ENCODE data around the gene HOXA6. TPM values are rescaled to one million over a fixed set of nuclear protein-coding genes. Genes with fewer than 3 reads are reported as not detected.

Gene HOXA6
- total RNA-seq (2022; extraction: Qiagen RNA extraction): 1.5 to 2.2 TPM (median 1.8 TPM) in 5 replicates

DNA sequence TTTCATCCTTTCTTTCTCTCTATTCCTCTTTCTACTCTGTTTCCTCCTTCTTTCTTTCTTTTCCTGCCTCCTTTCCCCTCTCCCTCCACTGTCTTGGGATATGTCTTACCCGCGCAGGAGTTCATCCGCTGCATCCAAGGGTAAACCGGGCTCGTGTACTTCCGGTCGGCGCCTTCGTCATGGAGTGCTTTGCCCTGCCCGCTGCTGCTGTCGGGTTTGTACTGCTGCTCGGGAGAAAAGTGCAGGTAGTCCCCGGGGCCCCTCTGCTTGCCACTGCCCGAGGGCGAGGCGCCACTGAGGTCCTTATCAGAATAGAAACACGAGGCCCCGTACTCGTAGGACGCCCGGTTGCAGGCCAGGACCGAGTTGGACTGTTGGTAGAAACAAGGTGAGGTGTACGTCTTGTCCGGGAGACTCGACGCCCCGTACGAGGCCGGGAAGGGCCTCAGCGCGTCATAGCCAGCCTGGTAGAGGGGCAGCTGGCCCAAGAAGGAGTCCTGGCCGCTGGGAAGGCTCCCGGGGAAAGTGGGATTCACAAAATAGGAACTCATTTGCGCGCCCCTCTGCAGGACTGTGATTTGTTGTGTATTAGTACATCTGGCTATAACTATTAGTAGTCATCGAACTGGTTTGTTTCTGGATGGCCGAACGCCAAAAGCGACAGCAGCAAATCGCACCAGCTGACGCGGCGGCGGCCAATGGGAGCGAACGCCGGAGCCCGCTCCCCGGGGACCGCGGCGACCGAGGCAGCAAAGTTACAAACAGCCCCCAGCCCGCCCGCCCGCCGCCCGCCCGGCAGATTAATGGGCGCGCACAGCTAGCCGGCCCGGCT lies at the start of gene HOXA6:
Gene HOXA6, minus strand, starts transcription at position 576 of the 832 bp plus-strand sequence. Its CDS starts 25 bp downstream, at position 551.

DNA sequence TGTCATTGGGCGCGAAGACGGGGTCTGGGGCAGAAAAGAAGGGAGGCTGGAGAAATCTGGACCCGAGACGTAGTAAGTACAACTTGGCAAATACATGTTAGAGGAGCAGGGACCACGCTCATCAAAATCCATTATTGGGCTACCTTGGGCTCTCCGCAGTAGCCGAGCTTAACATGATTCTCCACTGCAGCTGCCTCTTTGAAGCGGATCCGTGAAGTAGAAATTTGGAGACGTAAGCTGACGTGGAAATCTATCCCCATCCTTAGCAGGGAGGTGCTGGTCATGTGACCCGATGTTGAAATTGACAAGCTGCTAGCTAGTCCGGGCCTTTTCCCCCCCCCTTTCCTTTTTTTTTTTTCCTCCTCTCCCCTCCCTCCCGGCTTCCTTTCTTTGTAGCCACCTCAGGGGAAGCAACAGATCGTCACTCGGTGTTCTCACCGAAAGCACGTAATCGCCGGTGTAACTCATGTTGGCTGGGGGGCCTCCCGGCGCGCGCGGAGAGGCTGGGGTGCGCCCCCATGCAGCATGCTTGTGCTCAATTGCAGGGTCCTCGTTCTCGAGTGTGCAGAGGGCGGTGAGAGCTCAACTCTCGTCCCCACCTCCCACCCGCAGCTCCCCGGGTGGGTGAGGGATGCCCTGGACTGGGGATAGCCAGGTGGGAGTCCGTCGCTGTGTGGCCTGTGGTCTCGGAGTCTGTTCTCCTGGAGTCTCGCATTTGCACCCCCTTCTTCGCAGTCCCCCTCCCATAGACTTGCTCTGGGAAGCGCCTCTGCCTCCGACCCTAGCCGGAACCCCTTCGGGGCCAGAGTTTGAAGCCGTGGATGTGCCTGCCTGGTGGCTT lies 37.7 kb upstream of the HOXA6 start, which contains the start of gene HOXA11:
Gene HOXA11, minus strand, starts transcription at position 220 of the 841 bp plus-strand sequence. Its CDS starts 88 bp downstream, at position 132.

DNA sequence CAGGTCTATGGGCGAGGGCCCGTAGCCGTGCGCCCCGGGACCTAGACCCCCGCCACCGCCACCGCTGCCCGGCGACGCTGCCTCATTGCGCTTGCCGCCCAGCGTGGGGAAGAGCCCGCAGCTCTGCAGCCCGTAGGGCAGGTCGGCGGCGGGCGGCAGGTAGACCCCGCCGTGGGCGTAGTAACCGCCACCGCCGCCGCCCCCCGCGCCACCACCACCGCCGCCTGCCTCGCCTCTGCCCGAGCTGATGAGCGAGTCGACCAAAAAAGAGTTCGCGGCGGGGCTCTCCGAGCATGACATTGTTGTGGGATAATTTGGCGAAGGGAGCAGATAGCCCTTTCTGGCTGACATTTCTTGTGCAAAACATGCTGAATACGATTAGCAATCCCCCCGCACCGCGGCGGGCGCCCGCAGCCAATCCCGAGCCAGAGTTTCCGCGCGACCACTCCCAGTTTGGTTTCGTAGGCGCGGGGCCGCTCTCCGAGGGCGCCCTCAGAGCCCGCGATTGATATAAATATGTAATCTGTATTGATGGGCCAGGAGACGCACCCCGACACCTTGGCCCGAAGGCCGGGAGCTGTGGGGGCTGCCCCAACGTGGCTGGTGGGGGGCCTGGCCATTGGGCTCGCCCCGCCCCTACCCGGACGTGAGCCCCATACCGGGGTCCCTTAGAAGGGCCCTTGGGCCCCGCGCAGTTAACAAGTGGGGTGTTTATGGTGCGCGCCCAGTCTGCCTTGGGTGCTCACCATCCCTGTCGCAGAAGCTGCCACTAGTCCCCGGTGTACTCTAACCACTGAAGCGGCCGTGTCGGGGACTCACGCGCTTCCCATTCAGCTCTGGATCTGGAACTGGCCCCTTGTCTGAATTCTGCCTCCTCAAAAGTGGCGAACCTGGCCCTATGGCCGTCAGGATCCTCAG lies 26.6 kb upstream of the HOXA6 start, which contains the start of gene HOXA10:
Gene HOXA10, minus strand, starts transcription at position 365 of the 918 bp plus-strand sequence. Its CDS starts 14 bp downstream, at position 351.

DNA sequence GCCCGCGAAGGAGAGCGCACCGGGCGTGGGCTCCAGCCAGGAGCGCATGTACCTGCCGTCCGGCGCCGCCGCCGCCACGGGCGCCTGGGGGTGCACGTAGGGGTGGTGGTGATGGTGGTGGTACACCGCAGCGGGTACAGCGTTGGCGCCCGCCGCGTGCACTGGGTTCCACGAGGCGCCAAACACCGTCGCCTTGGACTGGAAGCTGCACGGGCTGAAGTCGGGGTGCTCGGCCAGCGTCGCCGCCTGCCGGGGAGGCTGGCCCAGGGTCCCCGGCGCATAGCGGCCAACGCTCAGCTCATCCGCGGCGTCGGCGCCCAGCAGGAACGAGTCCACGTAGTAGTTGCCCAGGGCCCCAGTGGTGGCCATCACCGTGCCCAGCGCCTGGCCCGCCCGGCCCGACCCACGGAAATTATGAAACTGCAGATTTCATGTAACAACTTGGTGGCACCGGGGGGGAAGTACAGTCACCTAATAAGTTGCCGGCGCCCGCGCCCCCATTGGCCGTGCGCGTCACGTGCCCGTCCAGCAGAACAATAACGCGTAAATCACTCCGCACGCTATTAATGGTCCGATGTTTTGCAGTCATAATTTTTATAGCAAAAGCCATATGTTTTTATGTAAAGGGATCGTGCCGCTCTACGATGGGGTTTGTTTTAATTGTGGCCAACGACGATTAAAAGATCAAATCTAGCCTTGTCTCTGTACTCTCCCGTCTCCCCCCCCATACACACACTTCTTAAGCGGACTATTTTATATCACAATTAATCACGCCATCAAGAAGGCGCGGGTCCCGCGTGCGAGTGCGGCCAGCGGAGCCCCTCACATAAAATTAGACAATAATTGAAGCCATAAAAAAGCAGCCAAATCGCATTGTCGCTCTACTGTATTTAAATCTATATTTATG lies 17.8 kb upstream of the HOXA6 start, which contains the start of gene HOXA9:
Gene HOXA9, minus strand, starts transcription at position 449 of the 907 bp plus-strand sequence. Its CDS starts 80 bp downstream, at position 369.

DNA sequence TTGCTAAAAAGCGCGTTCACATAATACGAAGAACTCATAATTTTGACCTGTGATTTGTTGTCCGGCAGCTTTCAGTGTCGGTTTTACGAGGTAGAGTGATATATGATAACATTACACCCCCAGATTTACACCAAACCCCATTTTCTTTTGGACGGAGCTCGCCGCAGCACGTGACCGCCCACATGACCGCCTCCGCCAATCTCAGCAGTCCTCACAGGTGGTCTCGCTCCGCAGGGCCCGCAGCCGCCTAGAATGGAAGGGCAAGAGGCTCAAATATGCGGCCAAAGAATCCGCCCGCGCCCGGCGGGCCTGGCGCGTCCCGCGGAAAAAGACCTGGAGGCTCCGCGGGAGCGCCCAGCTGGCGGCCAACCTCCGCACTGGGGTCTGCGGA lies 8.9 kb upstream of the HOXA6 start, which contains the start of gene HOXA7:
Gene HOXA7, minus strand, starts transcription at position 168 of the 391 bp plus-strand sequence. Its CDS starts 130 bp downstream, at position 38.

DNA sequence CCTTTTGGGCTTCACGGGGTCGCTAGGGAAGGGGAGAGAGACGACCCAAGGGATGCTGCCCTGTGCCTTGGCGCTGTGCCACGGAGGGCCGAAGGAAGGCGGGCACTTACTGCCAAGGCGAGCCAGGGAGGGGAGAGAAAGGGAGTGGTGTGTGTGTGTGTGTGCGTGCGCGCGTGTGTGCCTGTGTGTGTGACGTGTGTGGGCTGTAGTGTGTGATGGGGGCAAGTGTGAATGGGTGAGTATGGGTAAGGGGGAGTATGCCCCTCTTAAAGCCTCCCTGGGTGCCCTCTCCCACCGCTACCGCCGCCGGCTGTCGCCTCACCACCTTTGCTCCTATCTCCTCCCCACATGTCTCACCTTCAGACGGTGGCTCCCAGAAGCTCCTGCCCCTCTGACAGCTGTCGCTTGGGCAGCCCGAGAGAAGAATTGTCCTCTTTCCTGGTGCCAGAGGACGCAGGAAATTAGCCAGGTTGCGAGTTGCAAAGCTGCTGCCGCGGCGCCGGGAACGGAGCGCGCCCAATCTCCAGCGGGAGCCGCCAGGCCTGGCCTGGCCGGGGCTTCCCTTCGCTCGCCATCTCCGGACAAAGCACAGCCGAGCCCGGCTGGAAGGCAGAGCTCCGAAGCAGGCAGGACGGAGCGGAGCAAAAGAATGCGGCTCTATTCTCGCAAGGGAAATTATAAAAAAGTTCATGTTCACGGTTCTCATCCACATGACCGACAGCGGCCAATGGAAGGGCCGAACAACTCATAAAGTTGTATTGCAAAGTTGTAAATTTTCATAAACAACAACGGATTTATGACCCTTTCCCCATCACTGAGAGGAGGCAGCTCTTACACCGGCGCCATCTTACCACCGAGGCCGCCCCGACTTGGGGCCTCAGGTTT lies 4.6 kb upstream of the HOXA6 start, which contains the start of gene HOXA3:
Gene HOXA3, minus strand, starts transcription at position 653 of the 885 bp plus-strand sequence. CDS start 41,943 bp downstream, outside the sequence.

DNA sequence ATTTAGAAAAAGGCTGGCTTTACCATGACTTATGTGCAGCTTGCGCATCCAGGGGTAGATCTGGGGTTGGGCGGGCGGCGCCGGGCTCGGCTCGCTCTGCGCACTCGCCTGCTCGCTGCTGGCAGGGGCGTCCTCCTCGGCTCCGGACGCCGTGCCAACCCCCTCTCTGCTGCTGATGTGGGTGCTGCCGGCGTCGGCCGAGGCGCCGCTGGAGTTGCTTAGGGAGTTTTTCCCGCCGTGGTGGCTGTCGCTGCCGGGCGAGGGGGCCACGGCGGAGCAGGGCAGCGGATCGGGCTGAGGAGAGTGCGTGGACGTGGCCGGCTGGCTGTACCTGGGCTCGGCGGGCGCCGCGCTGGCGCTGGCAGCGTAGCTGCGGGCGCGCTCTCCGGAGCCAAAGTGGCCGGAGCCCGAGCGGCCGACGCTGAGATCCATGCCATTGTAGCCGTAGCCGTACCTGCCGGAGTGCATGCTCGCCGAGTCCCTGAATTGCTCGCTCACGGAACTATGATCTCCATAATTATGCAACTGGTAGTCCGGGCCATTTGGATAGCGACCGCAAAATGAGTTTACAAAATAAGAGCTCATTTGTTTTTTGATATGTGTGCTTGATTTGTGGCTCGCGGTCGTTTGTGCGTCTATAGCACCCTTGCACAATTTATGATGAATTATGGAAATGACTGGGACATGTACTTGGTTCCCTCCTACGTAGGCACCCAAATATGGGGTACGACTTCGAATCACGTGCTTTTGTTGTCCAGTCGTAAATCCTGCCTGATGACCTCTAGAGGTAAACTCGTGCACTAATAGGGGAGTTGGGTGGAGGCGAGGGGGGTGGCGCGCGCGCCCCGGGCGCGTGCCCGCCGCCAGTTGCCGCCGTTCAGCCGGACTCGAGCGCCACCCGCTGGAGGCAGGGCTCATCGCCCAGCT lies 4.3 kb downstream of the HOXA6 start, which contains the start of gene HOXA5:
Gene HOXA5, minus strand, starts transcription at position 659 of the 927 bp plus-strand sequence. Its CDS starts 74 bp downstream, at position 585.

DNA sequence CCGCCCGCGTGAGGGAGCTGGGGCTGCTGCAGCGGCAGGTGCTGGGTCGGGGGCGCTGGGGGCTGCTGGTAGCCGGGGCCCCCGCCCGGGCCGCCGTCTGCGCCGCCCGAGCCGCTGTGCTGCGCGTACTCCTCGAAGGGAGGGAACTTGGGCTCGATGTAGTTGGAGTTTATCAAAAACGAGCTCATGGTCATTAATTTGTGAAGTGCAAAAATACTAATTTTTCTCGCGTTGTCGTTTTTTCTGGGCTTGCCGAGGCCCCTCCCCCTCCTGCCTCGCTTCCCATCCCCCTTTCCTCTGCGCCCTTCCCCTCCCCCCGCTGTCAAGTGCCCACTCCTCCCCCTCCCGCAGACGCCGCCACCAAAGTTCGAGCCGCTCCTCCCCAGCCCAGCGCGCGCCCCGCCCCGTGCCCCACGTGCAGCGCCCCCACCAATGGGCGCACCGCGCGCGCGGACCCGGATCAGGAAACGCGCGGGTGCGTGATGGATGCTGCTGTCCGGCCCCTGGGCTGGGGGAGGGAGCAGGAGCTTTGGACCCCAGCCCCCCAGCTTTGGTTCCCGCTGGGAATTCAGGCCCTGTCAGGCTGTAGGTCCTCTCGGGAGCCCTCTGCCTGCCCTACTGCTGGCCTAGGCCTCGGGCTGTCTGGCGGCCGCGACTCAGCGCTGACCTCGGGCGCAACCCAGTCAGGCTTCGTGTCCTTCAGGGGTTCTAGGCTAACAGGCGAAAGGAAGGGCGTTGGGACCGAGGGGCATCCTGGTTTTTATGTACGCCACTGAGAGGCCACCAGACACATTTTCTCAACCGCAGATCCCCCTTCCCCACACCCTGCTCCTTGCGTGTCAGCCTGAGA lies 16.8 kb downstream of the HOXA6 start, which contains the start of gene HOXA4:
Gene HOXA4, minus strand, starts transcription at position 218 of the 850 bp plus-strand sequence. Its CDS starts 24 bp downstream, at position 194.

DNA sequence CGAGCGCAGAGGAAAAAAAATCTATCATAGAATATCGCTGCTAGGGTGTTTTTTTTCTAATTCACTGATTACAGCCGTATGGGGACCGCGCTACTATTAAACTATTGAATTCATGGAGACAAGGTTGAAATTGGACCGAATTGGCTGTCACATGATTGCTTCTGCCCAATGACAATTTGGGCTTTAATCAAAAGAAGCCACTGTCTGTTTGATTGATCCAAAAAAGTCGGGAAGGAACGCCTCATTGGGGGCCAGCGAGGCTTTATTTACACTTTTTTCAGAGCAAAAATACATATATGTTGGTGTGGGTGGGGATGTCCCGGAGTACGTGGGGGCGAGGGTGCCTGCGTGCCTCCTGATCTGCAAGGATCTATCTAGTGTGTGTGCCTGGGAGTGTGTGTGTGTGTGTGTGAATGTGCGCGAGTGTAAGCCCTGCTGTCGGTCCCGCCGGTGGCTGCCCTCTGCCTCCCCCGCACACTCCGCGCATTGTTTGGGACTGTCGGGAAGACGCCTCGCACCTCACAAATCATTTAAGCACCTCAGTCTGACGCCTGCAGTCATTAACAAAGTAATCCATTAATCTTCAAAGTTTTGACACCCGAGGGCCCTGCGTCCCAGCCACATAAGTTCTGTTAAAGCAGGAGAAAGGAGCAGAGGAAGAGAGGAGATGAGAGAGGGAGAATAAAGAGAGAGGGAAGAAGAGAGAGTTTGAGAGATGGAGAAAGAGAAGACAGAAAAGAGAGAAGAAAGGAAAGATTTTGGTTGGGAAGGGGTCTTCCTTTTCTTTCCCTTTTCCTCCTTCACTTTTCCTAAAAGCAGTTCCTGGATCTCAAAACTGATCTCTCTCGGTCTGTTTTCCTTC lies 44.8 kb downstream of the HOXA6 start, which contains the start of gene HOXA2:
Gene HOXA2, minus strand, starts transcription at position 103 of the 862 bp plus-strand sequence. CDS start 183 bp downstream, outside the sequence.

DNA sequence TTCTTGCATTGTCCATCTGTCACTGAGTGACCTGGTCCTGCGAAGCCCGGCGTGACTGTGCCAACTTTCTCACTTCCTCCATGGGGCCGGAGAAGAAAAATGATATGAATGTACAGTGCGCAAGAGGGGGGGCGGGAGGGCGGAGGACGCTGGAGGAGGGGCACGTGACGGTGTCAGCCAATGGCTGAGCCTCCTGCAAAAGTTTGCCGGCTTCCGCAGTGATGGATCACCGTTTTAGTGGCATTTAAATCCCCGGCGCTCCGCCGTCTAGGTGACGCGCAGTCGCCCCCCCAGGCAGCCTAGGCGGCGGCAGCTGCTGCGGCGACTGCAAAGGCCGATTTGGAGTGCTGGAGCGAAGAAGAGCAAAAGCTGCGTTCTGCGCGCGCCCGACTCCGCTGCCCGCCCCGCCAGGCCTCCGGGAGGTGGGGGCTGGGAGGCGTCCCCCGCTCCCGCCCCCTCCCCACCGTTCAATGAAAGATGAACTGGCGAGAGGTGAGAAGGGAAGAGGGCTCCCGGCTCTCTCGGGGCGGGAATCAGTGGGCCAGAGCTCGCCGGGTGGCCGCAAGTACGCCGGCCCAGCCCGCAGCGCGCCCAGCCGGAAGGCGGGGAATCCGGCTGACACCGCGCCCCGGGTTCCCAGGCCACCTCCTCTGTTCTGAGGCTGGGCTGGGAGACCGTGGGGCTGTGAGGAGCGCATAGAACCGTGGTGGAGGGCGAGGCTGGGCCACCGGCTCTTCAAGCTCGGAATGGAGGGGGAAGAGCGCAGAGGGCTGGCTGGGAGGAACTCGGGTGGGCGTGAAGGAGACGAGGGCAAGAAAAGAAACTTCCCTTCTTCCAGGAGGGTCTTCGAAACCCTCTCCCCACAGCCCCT lies 51.4 kb downstream of the HOXA6 start, which contains the start of gene HOXA1:
Gene HOXA1, minus strand, starts transcription at position 104 of the 871 bp plus-strand sequence. Its CDS starts 88 bp downstream, at position 16.

Data from A549 treated with CORT108297 at 1 μM for 4 hours (cell line).